ENCODE measurements around the gene MROH2A.

Gene MROH2A

DNA sequence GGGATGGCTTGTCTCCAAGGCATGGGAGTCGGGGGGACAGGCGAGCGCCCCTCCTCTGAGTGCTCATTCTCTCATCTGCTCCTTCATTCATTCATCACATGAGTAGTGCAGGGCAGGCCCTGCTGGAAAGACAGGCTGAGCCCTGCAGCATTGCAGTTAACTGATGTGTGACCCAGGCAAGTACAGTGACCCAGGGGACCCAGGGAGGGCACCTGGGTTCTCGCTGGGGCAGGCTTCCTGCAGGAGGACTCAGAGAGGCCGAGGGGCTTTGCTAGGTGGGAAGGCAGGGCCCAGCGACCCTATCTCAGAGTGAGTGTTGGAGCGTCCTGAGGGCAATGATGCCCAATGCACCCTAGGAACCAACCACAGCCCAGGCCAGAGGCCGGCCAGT, 45.6 kb downstream of the MROH2A start:
- no peak overlapping the region for H3K4me2 ChIP-seq (ENCODE audit: low read length)
- H2AFZ ChIP-seq (ENCODE audit: low read depth, low read length) = no peak overlapping the region
- no peak overlapping the region for H3K4me3 ChIP-seq (ENCODE audit: low read length)

DNA sequence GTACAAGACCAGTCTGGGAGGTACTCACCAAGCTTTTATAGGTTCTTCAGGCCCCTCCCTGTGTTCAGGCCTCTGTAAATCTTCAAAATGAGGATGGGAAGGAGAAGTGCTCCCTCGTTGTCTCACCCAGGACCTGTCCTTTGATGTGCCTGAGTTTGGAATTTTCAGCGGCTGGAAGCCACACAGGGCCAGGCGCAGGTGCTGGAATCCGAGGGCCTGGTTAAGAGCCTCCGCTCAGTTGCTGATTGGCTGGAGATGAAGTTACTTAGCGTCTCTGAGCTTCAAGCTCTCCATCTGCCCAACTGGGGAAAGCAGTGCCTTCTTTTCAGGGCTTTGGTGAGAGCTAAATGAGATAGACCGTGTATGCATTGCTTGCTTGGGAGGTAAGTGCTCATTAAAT, 46.2 kb downstream of the MROH2A start:
- H4K20me1 ChIP-seq (ENCODE audit: insufficient read depth, low read length) = no peaks in the 10 kb centered on the region
- H3K27ac ChIP-seq (ENCODE audit: low read length) = no peak overlapping the region
- no peaks in the 10 kb centered on the region for H3K4me1 ChIP-seq (ENCODE audit: low read length)
- no peak overlapping the region for H2AFZ ChIP-seq (ENCODE audit: low read depth, low read length)
- H3K36me3 ChIP-seq (replicated peaks; ENCODE audit: low read depth, low read length) = no peaks in the 10 kb centered on the region
- no peaks in the 10 kb centered on the region for H3K79me2 ChIP-seq (ENCODE audit: low read length)
- H3K27me3 ChIP-seq (ENCODE audit: low read depth, low read length) = no peaks in the 10 kb centered on the region
- no peak overlapping the region for H3K4me2 ChIP-seq (ENCODE audit: low read length)
- TF ChIP-seq EZH2phosphoT487 (IDR thresholded peaks at IDR 0.05; ENCODE audit: low read depth) = no peak
- TF ChIP-seq, protein P1, sequence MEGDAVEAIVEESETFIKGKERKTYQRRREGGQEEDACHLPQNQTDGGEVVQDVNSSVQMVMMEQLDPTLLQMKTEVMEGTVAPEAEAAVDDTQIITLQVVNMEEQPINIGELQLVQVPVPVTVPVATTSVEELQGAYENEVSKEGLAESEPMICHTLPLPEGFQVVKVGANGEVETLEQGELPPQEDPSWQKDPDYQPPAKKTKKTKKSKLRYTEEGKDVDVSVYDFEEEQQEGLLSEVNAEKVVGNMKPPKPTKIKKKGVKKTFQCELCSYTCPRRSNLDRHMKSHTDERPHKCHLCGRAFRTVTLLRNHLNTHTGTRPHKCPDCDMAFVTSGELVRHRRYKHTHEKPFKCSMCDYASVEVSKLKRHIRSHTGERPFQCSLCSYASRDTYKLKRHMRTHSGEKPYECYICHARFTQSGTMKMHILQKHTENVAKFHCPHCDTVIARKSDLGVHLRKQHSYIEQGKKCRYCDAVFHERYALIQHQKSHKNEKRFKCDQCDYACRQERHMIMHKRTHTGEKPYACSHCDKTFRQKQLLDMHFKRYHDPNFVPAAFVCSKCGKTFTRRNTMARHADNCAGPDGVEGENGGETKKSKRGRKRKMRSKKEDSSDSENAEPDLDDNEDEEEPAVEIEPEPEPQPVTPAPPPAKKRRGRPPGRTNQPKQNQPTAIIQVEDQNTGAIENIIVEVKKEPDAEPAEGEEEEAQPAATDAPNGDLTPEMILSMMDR (IDR thresholded peaks at IDR 0.05; ENCODE audit: low read depth, low read length) = no peak
- H3K4me3 ChIP-seq (ENCODE audit: low read length) = no peak overlapping the region
- no peaks in the 10 kb centered on the region for H3K9me3 ChIP-seq (ENCODE audit: insufficient read depth, low read length)
- H3K9ac ChIP-seq (ENCODE audit: low read length) = no peak overlapping the region

More for the DNA sequence above, 45.6 kb downstream of the MROH2A start:
- Histone ChIP-seq H4K20me1 (ENCODE audit: insufficient read depth, low read length) (no peaks in the 10 kb centered on the region), H3K4me1 (ENCODE audit: low read length) (no peaks in the 10 kb centered on the region), H3K9ac (ENCODE audit: low read length) (no peak overlapping the region), H3K36me3 (replicated peaks; ENCODE audit: low read depth, low read length) (no peaks in the 10 kb centered on the region), H3K9me3 (ENCODE audit: insufficient read depth, low read length) (no peaks in the 10 kb centered on the region), H3K27me3 (ENCODE audit: low read depth, low read length) (no peaks in the 10 kb centered on the region), H3K27ac (ENCODE audit: low read length) (no peak overlapping the region), H3K79me2 (ENCODE audit: low read length) (no peaks in the 10 kb centered on the region)
- no peak for TF ChIP-seq EZH2phosphoT487 (IDR thresholded peaks at IDR 0.05; ENCODE audit: low read depth)
- TF ChIP-seq, protein P1 (IDR thresholded peaks at IDR 0.05; ENCODE audit: low read depth, low read length) = no peak

DNA sequence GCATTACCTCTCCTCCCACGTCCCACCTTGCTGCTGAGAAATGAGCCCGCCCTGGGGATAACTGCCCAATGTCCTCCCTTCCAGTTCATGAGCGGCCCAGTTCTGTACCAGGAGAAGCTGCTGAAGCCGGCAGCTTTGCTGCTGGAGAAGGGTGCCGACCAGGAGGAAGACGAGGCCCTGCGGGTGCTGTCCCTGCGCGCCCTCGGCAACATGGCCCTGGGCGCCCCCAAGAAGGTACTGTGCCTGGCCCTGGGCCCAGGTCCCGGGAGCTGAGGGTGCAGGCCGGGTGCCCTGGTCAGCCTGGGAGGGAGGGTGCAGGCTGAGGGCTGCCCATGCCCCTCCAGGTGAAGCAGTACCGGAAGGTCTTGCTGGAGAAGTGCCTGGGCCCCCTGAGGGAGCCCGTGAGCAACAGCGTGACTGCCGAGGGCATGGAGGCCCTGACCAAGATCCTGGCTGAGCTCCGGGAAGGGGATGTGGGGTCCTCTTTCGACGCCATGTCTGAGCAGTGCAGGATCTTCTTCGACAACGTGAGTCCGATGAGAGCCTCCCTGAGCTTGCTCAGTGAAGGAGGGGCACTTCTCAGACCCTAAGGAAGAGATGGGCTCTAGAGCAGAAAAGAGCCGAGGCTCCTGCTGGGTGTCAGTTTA, 50.5 kb downstream of the MROH2A start:
- TF ChIP-seq EZH2phosphoT487 (IDR thresholded peaks at IDR 0.05; ENCODE audit: low read depth) = no peak
- H3K27ac ChIP-seq (ENCODE audit: low read length) = no peak overlapping the region
- no peaks in the 10 kb centered on the region for H4K20me1 ChIP-seq (ENCODE audit: insufficient read depth, low read length)
- H3K36me3 ChIP-seq (replicated peaks; ENCODE audit: low read depth, low read length) = no peaks in the 10 kb centered on the region
- no peak overlapping the region for H2AFZ ChIP-seq (ENCODE audit: low read depth, low read length)
- H3K9me3 ChIP-seq (ENCODE audit: insufficient read depth, low read length) = no peaks in the 10 kb centered on the region
- H3K4me1 ChIP-seq (ENCODE audit: low read length) = no peaks in the 10 kb centered on the region
- H3K4me2 ChIP-seq (ENCODE audit: low read length) = no peak overlapping the region
- no peaks in the 10 kb centered on the region for H3K27me3 ChIP-seq (ENCODE audit: low read depth, low read length)
- H3K9ac ChIP-seq (ENCODE audit: low read length) = no peak overlapping the region
- no peaks in the 10 kb centered on the region for H3K79me2 ChIP-seq (ENCODE audit: low read length)
- no peak overlapping the region for H3K4me3 ChIP-seq (ENCODE audit: low read length)

DNA sequence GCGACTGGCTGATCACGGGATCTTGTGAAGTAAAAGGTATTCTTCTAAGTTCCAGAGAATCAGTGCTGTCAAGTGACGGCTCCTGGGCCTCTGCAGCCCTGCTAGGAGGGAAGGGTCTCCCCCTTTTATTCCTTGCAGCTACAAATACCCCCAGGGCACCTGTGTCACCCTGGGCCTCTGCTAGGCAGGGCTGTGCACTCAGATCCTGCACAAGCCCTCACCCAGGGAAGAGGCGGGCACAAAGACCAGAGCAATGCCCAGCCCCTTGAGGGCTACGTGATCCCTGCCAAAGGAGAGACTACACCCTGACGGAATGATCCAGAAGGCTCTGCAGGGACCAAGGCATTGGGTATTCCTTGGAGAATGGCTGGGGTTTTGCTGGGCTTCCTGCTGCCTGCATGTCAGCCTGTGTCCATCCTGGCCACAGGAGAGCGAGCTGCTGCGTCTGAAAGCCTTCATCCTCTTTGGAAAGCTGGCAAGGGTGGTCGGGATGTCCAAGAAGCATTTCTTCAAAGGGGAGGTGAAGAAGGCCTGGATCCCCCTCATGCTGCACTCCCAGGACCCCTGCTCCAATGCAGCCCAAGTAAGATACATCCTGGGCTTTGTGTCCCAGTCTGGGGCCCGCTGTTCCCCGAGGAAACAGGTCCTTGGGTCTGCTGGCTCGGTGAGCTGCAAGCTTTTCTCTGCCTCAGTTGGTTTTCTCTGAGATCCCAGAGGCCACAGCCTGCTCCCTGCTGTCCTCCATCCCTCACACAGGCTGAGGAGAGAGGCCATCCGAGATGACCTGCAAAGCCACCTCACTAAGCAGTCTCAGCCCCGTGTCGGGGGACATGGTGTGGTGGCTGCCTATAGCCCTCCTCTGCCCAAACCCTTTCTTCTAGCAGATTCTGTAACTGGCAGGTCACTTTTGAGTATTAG, 51.3 kb downstream of the MROH2A start:
- Histone ChIP-seq H2AFZ (ENCODE audit: low read depth, low read length) (no peak overlapping the region), H3K9ac (ENCODE audit: low read length) (no peak overlapping the region), H3K4me2 (ENCODE audit: low read length) (no peak overlapping the region), H4K20me1 (ENCODE audit: insufficient read depth, low read length) (no peaks in the 10 kb centered on the region), H3K27ac (ENCODE audit: low read length) (no peak overlapping the region), H3K79me2 (ENCODE audit: low read length) (no peaks in the 10 kb centered on the region), H3K36me3 (replicated peaks; ENCODE audit: low read depth, low read length) (peaks cover 6% of the 10 kb centered on the region), H3K9me3 (ENCODE audit: insufficient read depth, low read length) (no peaks in the 10 kb centered on the region), H3K4me1 (ENCODE audit: low read length) (no peaks in the 10 kb centered on the region), H3K27me3 (ENCODE audit: low read depth, low read length) (no peaks in the 10 kb centered on the region), H3K4me3 (ENCODE audit: low read length) (no peak overlapping the region)
- TF ChIP-seq, protein P1 (IDR thresholded peaks at IDR 0.05; ENCODE audit: low read depth, low read length) = no peak
- TF ChIP-seq EZH2phosphoT487 (IDR thresholded peaks at IDR 0.05; ENCODE audit: low read depth) = no peak
